NCI-H524 treated with DMSO at 0.1 percent for 48 hours (cell line): ENCODE results near the gene RPS6KC1.
"Not testable (repeated sequence)": the region's sequence is repeated elsewhere in the genome, so short reads cannot be mapped to it uniquely, and the experiment has no call there.

Source experiments
- DNase-seq: peaks from one replicate; lab custom pipeline; 2025; lab: John Stamatoyannopoulos, UW

RPS6KC1 gene

GRCh38 chr1:213054733-213055591 lies 3.9 kb downstream of the RPS6KC1 start:
- DNase-seq: no peak

DNA sequence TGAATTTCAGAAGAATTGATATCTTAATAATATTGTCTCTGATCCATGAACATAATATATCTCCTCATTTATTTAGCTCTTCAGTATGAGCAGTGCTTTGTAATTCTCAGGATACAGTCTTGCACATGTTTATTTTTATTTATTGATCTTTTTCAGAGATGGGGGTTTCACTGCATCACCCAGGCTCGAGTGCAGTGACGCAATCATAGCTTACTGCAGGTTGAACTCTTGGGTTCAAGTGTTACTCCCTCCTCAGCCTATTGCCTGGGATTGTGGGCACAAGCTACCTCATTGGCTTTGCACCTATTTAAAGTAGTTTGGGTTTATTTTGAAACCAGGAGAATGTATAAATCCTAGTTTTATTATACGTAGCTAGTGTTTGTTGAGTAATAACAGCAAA lies 4.7 kb downstream of the RPS6KC1 start:
- DNase-seq: no peak

DNA sequence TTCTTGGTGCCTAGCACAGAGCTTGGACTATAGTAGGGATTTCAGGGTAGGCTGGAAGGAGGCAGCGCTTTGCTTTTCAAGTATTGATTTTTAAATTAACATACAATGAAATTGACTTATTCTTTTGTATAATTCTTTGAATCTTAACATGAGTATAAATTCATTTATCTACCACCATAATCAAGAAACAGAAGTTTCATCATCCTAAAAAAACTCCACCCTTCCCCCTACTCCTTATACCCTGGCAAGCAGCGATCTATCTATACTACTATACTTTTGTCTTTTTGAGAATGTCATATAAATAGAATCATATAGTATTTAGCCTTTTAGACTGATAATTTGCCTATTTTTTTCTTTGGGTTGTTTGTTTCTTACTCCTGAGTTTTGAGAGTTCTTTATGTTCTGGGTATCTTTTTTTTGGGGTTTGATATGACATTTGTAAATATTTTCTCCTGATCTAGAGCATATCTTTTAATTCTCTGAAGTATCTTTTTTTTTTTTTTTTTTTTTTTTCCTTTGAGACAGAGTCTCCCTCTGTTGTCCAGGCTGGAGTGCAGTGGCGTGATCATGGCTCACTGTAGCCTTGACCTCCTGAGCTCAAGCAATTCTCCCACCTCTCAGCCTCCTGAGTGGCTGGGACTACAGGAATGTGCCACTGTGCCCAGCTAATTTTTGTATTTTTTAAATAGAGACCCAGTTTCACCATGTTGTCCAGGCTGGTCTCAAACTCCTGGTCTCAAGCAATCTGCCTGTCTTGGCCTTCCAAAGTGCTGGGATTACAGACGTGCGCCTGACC lies 6.4 kb downstream of the RPS6KC1 start:
- no peak for DNase-seq

- DNase-seq: no peak
Observed at GRCh38 chr1:213060836-213061235, 9.8 kb downstream of the RPS6KC1 start.

- DNase-seq: no peak
Observed at GRCh38 chr1:213061263-213061662, 10.2 kb downstream of the RPS6KC1 start.

- no peak for DNase-seq
Observed at GRCh38 chr1:213065800-213066199, 14.8 kb downstream of the RPS6KC1 start.

DNA sequence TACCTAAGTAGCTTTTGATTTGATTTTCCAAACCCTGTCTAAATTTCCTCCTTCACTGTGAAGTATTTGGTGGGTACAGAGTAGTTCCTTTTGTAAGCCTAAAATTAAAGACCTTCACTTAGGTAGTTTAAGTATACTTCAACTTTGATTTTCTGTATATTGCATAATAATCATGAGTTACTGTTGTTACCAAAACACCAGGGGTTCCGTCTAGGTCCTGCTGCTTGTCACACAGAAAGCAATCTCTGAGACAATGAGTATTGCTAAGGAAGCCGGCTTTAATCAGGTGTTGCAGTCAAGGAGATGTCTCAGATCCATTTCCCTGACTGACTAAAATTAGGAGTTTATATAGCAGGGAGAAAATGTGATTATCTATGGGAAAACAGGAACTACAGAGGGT lies 15.3 kb downstream of the RPS6KC1 start:
- no peak for DNase-seq

- no peak for DNase-seq
Observed at GRCh38 chr1:213067352-213067751, 16.3 kb downstream of the RPS6KC1 start.

DNA sequence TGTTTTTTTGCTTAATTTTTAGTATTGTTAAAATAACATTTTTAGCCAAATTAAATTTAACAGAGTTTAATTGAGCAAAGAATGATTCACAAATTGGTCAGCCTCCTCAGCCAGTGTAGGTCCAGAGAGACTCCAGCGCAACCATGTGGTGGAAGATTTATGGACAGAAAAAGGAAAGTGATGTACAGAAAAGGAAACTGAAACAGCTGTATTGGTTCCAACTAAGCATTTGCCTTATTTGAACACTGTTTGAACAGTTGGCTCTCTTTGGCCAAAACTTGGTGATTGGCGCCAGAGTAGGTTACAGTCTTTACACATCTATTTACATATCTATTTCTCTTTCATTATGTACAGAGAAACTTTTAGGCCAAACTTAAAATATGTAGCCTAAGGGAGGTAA lies 19.4 kb downstream of the RPS6KC1 start:
- DNase-seq: no peak

DNA sequence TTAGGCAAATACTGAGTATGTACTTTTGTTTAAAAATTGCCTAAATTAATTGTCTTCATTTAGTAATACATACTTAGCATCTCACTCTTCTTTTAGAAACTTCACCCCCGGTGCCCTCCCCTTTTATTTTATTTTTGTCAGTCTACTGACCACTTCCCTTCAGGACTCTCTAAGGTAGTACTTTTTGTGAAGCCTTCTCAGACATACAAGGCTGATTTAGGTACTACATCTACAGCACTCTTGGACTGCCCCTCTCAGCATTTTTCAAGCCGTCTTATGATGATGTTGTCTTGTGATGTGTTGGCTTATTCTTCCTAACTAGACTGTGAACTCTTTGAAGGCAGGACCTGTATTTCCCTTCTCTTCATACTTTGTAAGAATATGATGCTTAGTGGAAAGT lies 24.7 kb downstream of the RPS6KC1 start:
- DNase-seq: no peak

DNA sequence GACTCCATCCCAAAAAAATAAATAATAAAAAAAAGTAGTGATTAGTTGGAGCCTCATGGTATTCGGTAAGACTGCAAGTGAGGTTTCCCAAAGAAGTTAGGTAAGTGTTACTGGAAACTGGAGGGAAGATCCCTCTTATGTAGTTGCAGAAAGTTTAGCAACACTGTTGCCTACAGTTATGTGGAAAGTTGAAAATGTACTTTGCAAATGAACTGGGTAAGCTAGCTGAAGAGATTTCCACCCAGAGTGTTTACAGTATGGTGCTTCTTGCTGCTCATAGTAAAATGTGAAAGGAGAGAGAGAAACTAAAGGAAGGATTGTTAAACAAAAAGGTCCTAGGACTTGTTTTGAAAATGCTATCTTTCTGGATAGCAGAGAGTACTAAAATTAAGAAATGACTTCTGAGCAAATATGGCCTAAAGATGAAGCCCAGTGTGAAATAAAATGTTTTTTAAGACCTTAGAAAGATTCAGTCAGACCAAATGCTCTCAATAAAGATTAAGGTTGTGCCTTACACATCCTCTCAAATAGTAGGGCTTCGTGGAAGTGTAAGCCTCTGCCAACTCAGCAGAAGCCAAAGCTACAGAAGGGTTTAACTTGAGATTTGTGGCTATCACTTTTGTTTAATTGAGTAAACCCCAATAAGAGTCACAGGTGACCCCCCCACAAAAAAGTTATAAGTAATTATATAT lies 31.5 kb downstream of the RPS6KC1 start:
- no peak for DNase-seq

- DNase-seq: no peak
Observed at GRCh38 chr1:213083112-213083445, 32.0 kb downstream of the RPS6KC1 start.

GRCh38 chr1:213087911-213088310 lies 36.9 kb downstream of the RPS6KC1 start:
- no peak for DNase-seq

GRCh38 chr1:213089924-213090677 lies 39.1 kb downstream of the RPS6KC1 start:
- no peak for DNase-seq

DNA sequence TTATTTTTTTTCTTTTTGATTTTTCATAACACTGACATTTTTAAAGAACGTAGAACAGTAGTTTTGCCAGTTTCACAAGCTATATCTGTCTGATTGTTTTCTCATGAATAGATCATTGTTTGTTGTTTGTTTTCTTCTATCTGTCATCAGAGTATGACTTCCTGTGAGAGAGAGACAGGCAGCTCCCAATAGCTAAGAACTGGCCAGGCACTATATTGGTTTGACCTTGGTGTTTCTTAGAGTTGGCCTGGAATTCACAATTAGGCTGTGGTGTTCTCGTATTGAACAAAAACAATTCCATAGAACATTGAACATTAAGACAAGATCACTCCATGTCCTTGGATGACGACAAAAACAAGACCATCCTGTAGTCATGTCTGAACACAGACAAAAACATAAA lies 43.4 kb downstream of the RPS6KC1 start:
- no peak for DNase-seq

GRCh38 chr1:213095467-213095866 lies 44.4 kb downstream of the RPS6KC1 start:
- DNase-seq: no peak

DNA sequence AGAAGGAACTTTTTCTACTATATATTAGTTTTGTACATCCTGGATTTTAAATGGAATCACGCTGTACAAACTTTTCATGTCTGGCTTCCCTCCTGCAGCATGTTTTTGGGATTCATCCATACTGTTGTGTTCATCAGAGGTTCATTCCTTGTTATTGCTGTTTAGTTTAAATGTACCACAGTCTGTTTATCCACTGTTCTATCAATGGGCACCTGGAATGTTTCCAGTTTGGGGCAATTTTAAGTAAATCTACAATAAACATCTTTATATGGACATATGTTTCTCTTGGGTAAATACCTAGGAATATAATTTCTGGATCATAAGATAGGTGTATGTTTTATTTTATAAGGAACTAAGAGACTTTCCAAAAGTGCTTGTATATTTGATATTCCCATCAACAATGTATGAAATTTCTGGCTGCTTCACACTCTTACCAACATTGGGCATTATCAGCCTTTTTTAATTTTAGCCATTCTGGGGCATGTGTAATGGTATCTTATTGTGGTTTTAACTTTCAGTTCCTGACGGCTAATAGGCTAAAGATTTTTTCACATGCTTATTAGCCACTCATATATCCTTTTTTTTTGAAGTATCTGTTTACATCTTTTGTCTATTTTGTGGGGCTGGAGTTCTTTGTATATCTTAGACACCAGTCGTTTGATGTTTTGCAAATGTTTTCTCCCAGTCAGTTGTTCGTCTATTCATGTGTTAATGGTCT lies 48.8 kb downstream of the RPS6KC1 start:
- DNase-seq: no peak

DNA sequence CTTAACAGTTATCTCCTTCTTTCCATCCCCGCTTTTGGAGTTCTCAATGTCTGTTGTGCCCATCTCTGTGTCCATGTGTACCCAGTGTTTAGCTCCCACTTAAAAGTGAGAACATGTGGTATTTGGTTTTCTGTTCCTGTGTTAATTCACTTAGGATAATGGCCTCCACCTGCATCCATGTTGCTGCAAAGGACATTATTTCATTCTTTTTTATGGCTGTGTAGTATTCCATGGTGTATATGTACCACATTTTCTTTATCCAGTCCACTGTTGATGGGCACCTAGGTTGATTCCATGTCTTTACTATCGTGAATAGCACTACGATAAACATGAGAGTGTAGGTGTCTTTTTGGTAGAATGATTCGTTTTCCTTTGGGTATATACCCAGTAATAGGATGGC lies 49.5 kb downstream of the RPS6KC1 start:
- DNase-seq: not testable (repeated sequence)

GRCh38 chr1:213103377-213104306 lies 52.6 kb downstream of the RPS6KC1 start:
- no peak for DNase-seq

- DNase-seq: no peak
Observed at GRCh38 chr1:213104604-213105003, 53.6 kb downstream of the RPS6KC1 start.
